DOHH2 (cell line): ENCODE data around the gene TSKU.
A peak's percentile ranks its signal among the peaks of the same experiment; 100 is the strongest.

Source experiments
- H3F3A ChIP-seq: fragments of 200-600 bp; sonication (generic), shearing (Covaris generic); 2 replicates; pipeline ENCODE4 v1.6.0; 2016; ENCODE audit warnings: antibody characterized with exemption, mild to moderate bottlenecking; ENCODE audit not compliant: control insufficient read depth, insufficient read depth
- H3K27ac ChIP-seq: fragments of 200-600 bp; sonication (generic); 2 replicates; pipeline ENCODE4 v1.5.1; 2014; ENCODE audit warnings: low read depth, mild to moderate bottlenecking, low read length, moderate library complexity
- H3K27me3 ChIP-seq: fragments of 200-600 bp; sonication (generic); 2 replicates; pipeline ENCODE4 v1.6.1; 2014; ENCODE audit warnings: mild to moderate bottlenecking, low read length, mixed read lengths; ENCODE audit not compliant: control insufficient read depth
- H3K36me3 ChIP-seq: fragments of 200-600 bp; sonication (generic); 2 replicates; pipeline ENCODE4 v1.6.1; 2014; ENCODE audit warnings: mild to moderate bottlenecking, low read length, moderate library complexity, mixed read lengths; ENCODE audit not compliant: control insufficient read depth
- H3K4me1 ChIP-seq: fragments of 200-600 bp; sonication (generic); 2 replicates; pipeline ENCODE4 v1.6.1; 2014; ENCODE audit warnings: mild to moderate bottlenecking, low read length, mixed read lengths; ENCODE audit not compliant: control insufficient read depth
- H3K4me2 ChIP-seq: fragments of 200-600 bp; sonication (generic); 2 replicates; pipeline ENCODE4 v1.6.0; 2014; ENCODE audit warnings: mild to moderate bottlenecking, low read length, moderate library complexity
- H3K4me3 ChIP-seq: fragments of 200-600 bp; sonication (generic); 2 replicates; pipeline ENCODE4 v1.5.1; 2014; ENCODE audit warnings: mild to moderate bottlenecking, low read length, mixed read lengths
- H3K79me2 ChIP-seq: fragments of 200-600 bp; sonication (generic); 2 replicates; pipeline ENCODE4 v1.6.1; 2014; ENCODE audit warnings: mild to moderate bottlenecking, low read length, mixed read lengths; ENCODE audit not compliant: control insufficient read depth
- H3K9me2 ChIP-seq: fragments of 200-600 bp; sonication (generic); replicated peaks from 2 replicates; pipeline ENCODE4 v1.6.1; 2014; ENCODE audit warnings: mild to moderate bottlenecking, low read length, mixed read lengths; ENCODE audit not compliant: control insufficient read depth
- H3K9me3 ChIP-seq: fragments of 200-600 bp; sonication (generic); 2 replicates; pipeline ENCODE4 v1.6.1; 2014; ENCODE audit warnings: antibody characterized with exemption, low read length, mixed read lengths; ENCODE audit not compliant: control insufficient read depth, insufficient read depth
- H4K20me1 ChIP-seq: fragments of 200-600 bp; sonication (generic); 2 replicates; pipeline ENCODE4 v1.6.0; 2014; ENCODE audit warnings: low read depth, mild to moderate bottlenecking, antibody characterized with exemption, low read length, moderate library complexity; ENCODE audit not compliant: control insufficient read depth, insufficient read depth
- EZH2phosphoT487 ChIP-seq: fragments of 200-600 bp; sonication (generic); IDR thresholded peaks from 2 replicates; pipeline ENCODE4 v1.6.1; 2017; ENCODE audit warnings: borderline replicate concordance, mild to moderate bottlenecking, antibody characterized with exemption, low read length, moderate library complexity, mixed read lengths
- TF ChIP-seq, protein P1 (sequence below): fragments of 200-600 bp; sonication (generic); IDR thresholded peaks from one replicate; pipeline ENCODE4 v1.5.1; 2014; ENCODE audit warnings: antibody characterized with exemption, mild to moderate bottlenecking, low read depth, low read length; ENCODE audit not compliant: poor library complexity, severe bottlenecking

Gene TSKU

GRCh38 chr11:76806131-76806530 lies 23.0 kb downstream of the TSKU start:
- H3K4me2 ChIP-seq = no peak overlapping the region
- H3F3A ChIP-seq = no peaks in the 10 kb centered on the region
- no peaks in the 10 kb centered on the region for H3K4me1 ChIP-seq

DNA sequence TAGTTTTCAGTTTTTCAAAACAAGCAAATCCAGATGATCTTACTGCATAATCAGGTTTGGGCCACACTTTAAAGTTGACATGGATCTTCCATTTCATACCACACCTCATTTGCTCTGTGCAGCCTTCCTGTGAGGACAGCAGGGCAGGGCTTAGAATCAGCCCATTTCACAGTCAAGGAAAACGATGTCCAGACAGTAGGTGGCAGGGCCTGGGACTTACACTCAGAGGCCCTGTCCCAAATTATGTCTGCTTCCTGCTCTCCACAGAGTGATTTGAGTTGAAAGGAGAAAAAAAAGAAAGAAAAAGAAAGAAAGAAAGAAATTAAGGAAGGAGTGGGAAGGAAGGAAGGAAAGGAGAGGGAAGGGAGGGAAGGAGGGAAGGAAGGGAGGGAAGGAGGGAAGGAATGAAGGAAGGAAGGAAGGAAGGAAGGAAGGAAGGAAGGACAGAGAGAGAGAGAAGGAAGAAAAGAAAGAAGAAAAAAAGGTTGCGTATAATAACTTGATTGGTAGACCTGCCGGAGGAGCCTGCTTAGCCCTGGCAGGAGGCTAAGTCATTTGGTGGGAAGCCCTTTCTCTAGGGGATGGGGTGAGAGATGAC lies 23.6 kb downstream of the TSKU start:
- Histone ChIP-seq H3F3A (no peaks in the 10 kb centered on the region), H3K27ac (no peak overlapping the region), H3K36me3 (no peaks in the 10 kb centered on the region), H3K27me3 (0 out of 2 replicates have a peak, but pooled peaks cover 4% of the 10 kb centered on the region), H3K79me2 (no peaks in the 10 kb centered on the region), H3K9me2 (no peaks in the 10 kb centered on the region), H4K20me1 (no peaks in the 10 kb centered on the region), H3K4me2 (no peak overlapping the region), H3K4me3 (no peak overlapping the region), H3K9me3 (no peaks in the 10 kb centered on the region), H3K4me1 (no peaks in the 10 kb centered on the region)
- TF ChIP-seq, protein P1, sequence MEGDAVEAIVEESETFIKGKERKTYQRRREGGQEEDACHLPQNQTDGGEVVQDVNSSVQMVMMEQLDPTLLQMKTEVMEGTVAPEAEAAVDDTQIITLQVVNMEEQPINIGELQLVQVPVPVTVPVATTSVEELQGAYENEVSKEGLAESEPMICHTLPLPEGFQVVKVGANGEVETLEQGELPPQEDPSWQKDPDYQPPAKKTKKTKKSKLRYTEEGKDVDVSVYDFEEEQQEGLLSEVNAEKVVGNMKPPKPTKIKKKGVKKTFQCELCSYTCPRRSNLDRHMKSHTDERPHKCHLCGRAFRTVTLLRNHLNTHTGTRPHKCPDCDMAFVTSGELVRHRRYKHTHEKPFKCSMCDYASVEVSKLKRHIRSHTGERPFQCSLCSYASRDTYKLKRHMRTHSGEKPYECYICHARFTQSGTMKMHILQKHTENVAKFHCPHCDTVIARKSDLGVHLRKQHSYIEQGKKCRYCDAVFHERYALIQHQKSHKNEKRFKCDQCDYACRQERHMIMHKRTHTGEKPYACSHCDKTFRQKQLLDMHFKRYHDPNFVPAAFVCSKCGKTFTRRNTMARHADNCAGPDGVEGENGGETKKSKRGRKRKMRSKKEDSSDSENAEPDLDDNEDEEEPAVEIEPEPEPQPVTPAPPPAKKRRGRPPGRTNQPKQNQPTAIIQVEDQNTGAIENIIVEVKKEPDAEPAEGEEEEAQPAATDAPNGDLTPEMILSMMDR = no peak
- TF ChIP-seq EZH2phosphoT487 = no peak

More at GRCh38 chr11:76806131-76806530, 23.0 kb downstream of the TSKU start:
- Histone ChIP-seq H3K27ac (no peak overlapping the region), H3K9me3 (no peaks in the 10 kb centered on the region), H3K36me3 (no peaks in the 10 kb centered on the region), H4K20me1 (no peaks in the 10 kb centered on the region), H3K79me2 (no peaks in the 10 kb centered on the region), H3K27me3 (0 out of 2 replicates have a peak, but pooled peaks cover 4% of the 10 kb centered on the region), H3K4me3 (no peak overlapping the region), H3K9me2 (no peaks in the 10 kb centered on the region)
- TF ChIP-seq, protein P1 = no peak
- TF ChIP-seq EZH2phosphoT487 = no peak

DNA sequence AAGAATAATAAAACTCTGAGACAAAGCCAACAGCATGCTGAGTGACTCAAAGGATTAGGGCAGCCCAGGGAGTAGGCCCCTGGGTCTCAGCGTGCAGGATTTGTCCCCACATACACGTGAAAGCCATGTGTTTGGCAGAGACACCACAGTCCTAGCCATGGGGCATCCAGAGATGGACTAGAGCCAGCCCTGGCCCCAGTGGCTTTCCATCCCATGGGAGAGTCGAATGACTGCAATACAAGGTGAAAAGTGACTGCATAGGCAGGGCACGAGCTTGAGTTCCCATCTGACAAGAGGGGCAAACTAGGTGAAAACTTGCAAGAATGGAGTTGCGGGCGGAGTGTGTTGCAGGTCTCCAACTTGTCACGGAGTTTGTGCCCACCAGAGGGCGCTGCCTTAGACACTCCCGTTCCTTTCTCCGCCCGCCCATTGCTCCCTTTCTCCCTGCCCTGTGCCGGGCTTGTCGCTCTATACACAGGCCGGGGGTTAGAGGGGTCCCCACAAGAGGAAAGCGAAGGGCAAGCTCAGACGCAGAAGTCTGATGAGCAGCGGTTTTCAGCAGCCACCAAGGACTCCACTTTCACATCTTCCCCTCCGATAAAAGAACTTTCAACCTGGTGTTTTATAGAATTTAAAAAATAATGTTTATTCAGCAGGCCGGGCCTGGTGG lies 24.2 kb downstream of the TSKU start:
- H3K9me3 ChIP-seq = no peaks in the 10 kb centered on the region
- TF ChIP-seq, protein P1 = peak; percentile 79
- no peak for TF ChIP-seq EZH2phosphoT487
- H3F3A ChIP-seq = no peaks in the 10 kb centered on the region
- no peaks in the 10 kb centered on the region for H4K20me1 ChIP-seq
- H3K36me3 ChIP-seq = no peaks in the 10 kb centered on the region
- H3K4me2 ChIP-seq = no peak overlapping the region
- no peaks in the 10 kb centered on the region for H3K79me2 ChIP-seq
- H3K27me3 ChIP-seq = 0 out of 2 replicates have a peak, but pooled peaks cover 4% of the 10 kb centered on the region
- H3K27ac ChIP-seq = no peak overlapping the region
- H3K4me1 ChIP-seq = no peaks in the 10 kb centered on the region
- no peak overlapping the region for H3K4me3 ChIP-seq
- H3K9me2 ChIP-seq = no peaks in the 10 kb centered on the region
